Measurements from ENCODE around the gene ELP5.
A peak's percentile ranks its signal among the peaks of the same experiment; 100 is the strongest.

Gene ELP5

GRCh38 chr17:7258731-7259554, 6.9 kb downstream of the ELP5 start:
- DNase-seq: no peak

- DNase-seq: no peak
Measured at GRCh38 chr17:7259555-7259889, 7.5 kb downstream of the ELP5 start.

GRCh38 chr17:7260151-7260550, 8.1 kb downstream of the ELP5 start:
- no peak for DNase-seq

- no peak for DNase-seq
Measured at GRCh38 chr17:7260651-7261378, 8.8 kb downstream of the ELP5 start.

GRCh38 chr17:7261379-7262191, 9.6 kb downstream of the ELP5 start:
- DNase-seq: no peak

- DNase-seq: no peak
Measured at GRCh38 chr17:7262192-7262934, 10.3 kb downstream of the ELP5 start, which contains the start of gene CLDN7. Gene CLDN7 (minus strand): TSS chr17:7262478. CDS start chr17:7262043, 435 bp downstream.

GRCh38 chr17:7262935-7263800, 11.2 kb downstream of the ELP5 start:
- DNase-seq: no peak

GRCh38 chr17:7263801-7264078, 11.7 kb downstream of the ELP5 start:
- DNase-seq: no peak

GRCh38 chr17:7266784-7267183, 14.8 kb downstream of the ELP5 start:
- DNase-seq: no peak

- DNase-seq: no peak
Measured at GRCh38 chr17:7279448-7279847, 27.4 kb downstream of the ELP5 start.

- peak; percentile 68 for DNase-seq
Measured at GRCh38 chr17:7280519-7281073, 28.6 kb downstream of the ELP5 start.

- peak; percentile 94 for DNase-seq
Measured at GRCh38 chr17:7281074-7281952, 29.3 kb downstream of the ELP5 start, which contains the start of gene SLC2A4. Gene SLC2A4 (plus strand): TSS chr17:7281718. CDS start chr17:7281935, 217 bp downstream.

GRCh38 chr17:7281953-7282751, 30.1 kb downstream of the ELP5 start:
- DNase-seq: no peak

- no peak for DNase-seq
Measured at GRCh38 chr17:7282752-7283321, 30.8 kb downstream of the ELP5 start.

GRCh38 chr17:7283471-7284216, 31.6 kb downstream of the ELP5 start:
- no peak for DNase-seq

GRCh38 chr17:7284911-7285310, 32.9 kb downstream of the ELP5 start:
- no peak for DNase-seq

GRCh38 chr17:7285679-7286078, 33.7 kb downstream of the ELP5 start:
- DNase-seq: no peak

GRCh38 chr17:7289256-7290032, 37.4 kb downstream of the ELP5 start:
- DNase-seq: no peak
